WTC11 (cell line): Measurements from ENCODE around the gene IL17RA. TPM values are rescaled to one million over a fixed set of nuclear protein-coding genes. Genes with fewer than 3 reads are reported as not detected.

Experiments
- AR ChIP-seq: fragments of 250-450 bp; sonication (Bioruptor Pico); IDR thresholded peaks from 2 replicates; pipeline ENCODE4 v1.9.0; 2021; ENCODE audit warnings: mild to moderate bottlenecking
- ATF3 ChIP-seq: sonication (generic); formaldehyde crosslinking; conservative IDR thresholded peaks from 2 replicates; pipeline ENCODE4 v1.8.1; 2022; ENCODE audit warnings: mild to moderate bottlenecking, missing genetic modification reagents
- CBFB ChIP-seq: sonication (generic); formaldehyde crosslinking; IDR thresholded peaks from 2 replicates; pipeline ENCODE4 v1.8.1; 2022; ENCODE audit warnings: mild to moderate bottlenecking, low read depth, missing genetic modification reagents
- ELF4 ChIP-seq: sonication (generic); formaldehyde crosslinking; IDR thresholded peaks from 2 replicates; pipeline ENCODE4 v1.8.1; 2022; ENCODE audit warnings: low read depth, mild to moderate bottlenecking, moderate library complexity, missing genetic modification reagents
- FOXP4 ChIP-seq: sonication (generic); formaldehyde crosslinking; IDR thresholded peaks from 2 replicates; pipeline ENCODE4 v1.8.0; 2022; ENCODE audit warnings: mild to moderate bottlenecking, missing genetic modification reagents
- GTF2I ChIP-seq: fragments of 250-450 bp; sonication (Bioruptor Pico); conservative IDR thresholded peaks from 2 replicates; pipeline ENCODE4 v1.4.0; 2021; ENCODE audit warnings: mild to moderate bottlenecking
- IRF2 ChIP-seq: sonication (generic); formaldehyde crosslinking; IDR thresholded peaks from 2 replicates; pipeline ENCODE4 v1.8.0; 2022; ENCODE audit warnings: low read depth, missing genetic modification reagents, borderline replicate concordance
- JUN ChIP-seq: sonication (generic); formaldehyde crosslinking; IDR thresholded peaks from 2 replicates; pipeline ENCODE4 v1.8.0; 2023; ENCODE audit warnings: mild to moderate bottlenecking, missing genetic modification reagents
- KAT7 ChIP-seq: sonication (generic); formaldehyde crosslinking; IDR thresholded peaks from 2 replicates; pipeline ENCODE4 v1.8.1; 2023; ENCODE audit warnings: missing genetic modification reagents, mild to moderate bottlenecking, borderline replicate concordance
- MAX ChIP-seq: sonication (generic); formaldehyde crosslinking; IDR thresholded peaks from 2 replicates; pipeline ENCODE4 v1.8.0; 2022; ENCODE audit warnings: mild to moderate bottlenecking, missing genetic modification reagents
- MLX ChIP-seq: sonication (generic); formaldehyde crosslinking; IDR thresholded peaks from 2 replicates; pipeline ENCODE4 v1.8.1; 2023; ENCODE audit warnings: mild to moderate bottlenecking, missing genetic modification reagents, moderate library complexity
- MYBL2 ChIP-seq: sonication (generic); formaldehyde crosslinking; IDR thresholded peaks from 2 replicates; pipeline ENCODE4 v1.8.1; 2023; ENCODE audit warnings: mild to moderate bottlenecking, moderate library complexity, missing genetic modification reagents
- NFE2L1 ChIP-seq: sonication (generic); formaldehyde crosslinking; IDR thresholded peaks from 2 replicates; pipeline ENCODE4 v1.8.1; 2023; ENCODE audit warnings: missing genetic modification reagents
- NR2C2 ChIP-seq: sonication (generic); formaldehyde crosslinking; IDR thresholded peaks from 2 replicates; pipeline ENCODE4 v1.8.0; 2022; ENCODE audit warnings: mild to moderate bottlenecking, missing genetic modification reagents
- PRDM15 ChIP-seq: sonication (generic); formaldehyde crosslinking; IDR thresholded peaks from 2 replicates; pipeline ENCODE4 v1.8.0; 2022; ENCODE audit warnings: missing genetic modification reagents
- PRRX2 ChIP-seq: fragments of 250-450 bp; sonication (Bioruptor Pico); IDR thresholded peaks from 2 replicates; pipeline ENCODE4 v1.8.0; 2021; ENCODE audit warnings: mild to moderate bottlenecking
- RORB ChIP-seq: fragments of 250-450 bp; sonication (Bioruptor Pico); IDR thresholded peaks from 2 replicates; pipeline ENCODE4 v1.9.0; 2021; ENCODE audit warnings: mild to moderate bottlenecking
- SMAD3 ChIP-seq: sonication (generic); formaldehyde crosslinking; IDR thresholded peaks from 2 replicates; pipeline ENCODE4 v1.8.0; 2022; ENCODE audit warnings: missing genetic modification reagents, mild to moderate bottlenecking, borderline replicate concordance
- USF2 ChIP-seq: sonication (generic); formaldehyde crosslinking; IDR thresholded peaks from 2 replicates; pipeline ENCODE4 v1.8.1; 2023; ENCODE audit warnings: mild to moderate bottlenecking, missing genetic modification reagents, moderate library complexity
- ZBTB21 ChIP-seq: sonication (generic); formaldehyde crosslinking; IDR thresholded peaks from 2 replicates; pipeline ENCODE4 v1.8.1; 2023; ENCODE audit warnings: mild to moderate bottlenecking, missing genetic modification reagents, borderline replicate concordance
- ZMAT4 ChIP-seq: fragments of 250-450 bp; sonication (Bioruptor Pico); IDR thresholded peaks from 2 replicates; pipeline ENCODE4 v1.9.0; 2021; ENCODE audit warnings: mild to moderate bottlenecking
- ZNF138 ChIP-seq: sonication (generic); formaldehyde crosslinking; conservative IDR thresholded peaks from 2 replicates; pipeline ENCODE4 v1.8.1; 2022; ENCODE audit warnings: mild to moderate bottlenecking, moderate library complexity, missing genetic modification reagents
- ZNF512 ChIP-seq: sonication (generic); formaldehyde crosslinking; IDR thresholded peaks from 2 replicates; pipeline ENCODE4 v1.8.1; 2022; ENCODE audit warnings: missing genetic modification reagents, borderline replicate concordance
- ZNF671 ChIP-seq: fragments of 250-450 bp; sonication (Bioruptor Pico); IDR thresholded peaks from 2 replicates; pipeline ENCODE4 v1.8.0; 2021; ENCODE audit warnings: mild to moderate bottlenecking
- ZSCAN18 ChIP-seq: fragments of 250-450 bp; sonication (Bioruptor Pico); IDR thresholded peaks from 2 replicates; pipeline ENCODE4 v2.1.2; 2022; ENCODE audit warnings: mild to moderate bottlenecking, moderate library complexity
- total RNA-seq: library from RNA; stranded (reverse); gene quantifications from 3 replicates; pipeline ENCODE4 v1.2.3, GENCODE V29; 2021

The IL17RA gene
- total RNA-seq, 1 experiment from 2014 or later: 7.9 TPM

GRCh38 chr22:17120281-17120680 lies 35.5 kb downstream of the IL17RA start (continued):
- TF ChIP-seq ATF3 (no peak), MLX (CRISPR knock-in tag) (no peak), KAT7 (CRISPR knock-in tag) (no peak; the same call in 1 of the 2 replicates), ELF4 (no peak), ZBTB21 (CRISPR knock-in tag) (peak; percentile 48; the same call in 1 of the 2 replicates), IRF2 (CRISPR knock-in tag) (no peak; the same call in 1 of the 2 replicates), MAX (CRISPR knock-in tag) (no peak), SMAD3 (CRISPR knock-in tag) (peak; percentile 75; the same call in 1 of the 2 replicates), ZNF138 (CRISPR knock-in tag) (no peak), CBFB (CRISPR knock-in tag) (0 out of 2 replicates have a peak, but pooled peaks have one; percentile 23), GTF2I (CRISPR knock-in tag) (no peak), PRRX2 (no peak), USF2 (CRISPR knock-in tag) (no peak; the same call in 1 of the 2 replicates), NR2C2 (CRISPR knock-in tag) (peak; percentile 68; the same call in 1 of the 2 replicates), FOXP4 (CRISPR knock-in tag) (peak; percentile 98), JUN (CRISPR knock-in tag) (peak; percentile 97), ZNF512 (no peak), ZSCAN18 (CRISPR knock-in tag) (no peak), PRDM15 (CRISPR knock-in tag) (peak; percentile 52; the same call in 1 of the 2 replicates), AR (CRISPR knock-in tag) (no peak), ZNF671 (CRISPR knock-in tag) (no peak), ZMAT4 (CRISPR knock-in tag) (no peak), NFE2L1 (0 out of 2 replicates have a peak, but pooled peaks have one; percentile 39), RORB (CRISPR knock-in tag) (no peak), MYBL2 (CRISPR knock-in tag) (no peak; the same call in 1 of the 2 replicates)
